ENCODE results near the gene CD320. TPM values are rescaled to one million over a fixed set of nuclear protein-coding genes. Genes with fewer than 3 reads are reported as not detected.

Gene CD320
- total RNA-seq, 2 donors from 2014 or later: 48.8 to 51.0 TPM

DNA sequence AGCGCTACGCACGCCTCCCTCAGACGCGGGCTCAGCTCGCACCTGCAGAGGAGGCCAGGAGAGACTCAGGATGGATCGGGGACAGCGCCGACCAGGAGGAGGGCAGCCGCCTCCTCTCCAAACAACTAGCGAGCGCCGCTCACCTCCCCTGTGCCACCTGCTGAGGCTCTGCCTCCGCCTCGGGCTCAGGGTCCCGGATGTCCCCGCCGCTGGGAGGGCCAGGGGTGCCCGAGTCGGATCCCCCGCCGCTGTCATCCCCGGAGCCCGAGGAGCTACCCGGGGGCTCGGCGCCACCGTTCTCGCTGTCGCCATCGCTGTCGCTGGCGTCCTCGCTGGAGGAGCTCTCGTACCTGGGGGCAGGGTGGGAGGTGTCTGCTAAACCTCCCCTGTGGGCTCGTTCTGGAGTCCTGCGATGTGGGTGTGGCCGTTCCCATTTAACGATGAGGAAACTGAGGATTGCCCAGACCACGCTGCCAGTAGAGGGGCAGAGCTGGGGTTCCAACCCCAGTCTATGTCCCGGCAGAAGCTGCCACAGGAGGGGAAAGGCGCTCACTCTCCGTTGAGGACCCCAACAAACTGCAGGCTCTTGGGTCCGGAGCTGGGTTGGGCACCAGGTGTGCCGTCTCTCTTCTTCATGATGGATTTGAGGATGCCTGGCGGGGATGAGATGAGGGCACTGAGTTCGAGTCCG is 25.8 kb upstream of the CD320 start:
- peak overlapping the region in 1 of 2 donors; percentile 31 for H3K4me3 ChIP-seq
- H3K36me3 ChIP-seq: no peaks in the 10 kb centered on the region
- peaks cover 9 to 10% of the 10 kb centered on the region in 2 donors for H3K27me3 ChIP-seq
- H3K9me3 ChIP-seq: no peaks in the 10 kb centered on the region
- H3K27ac ChIP-seq: peak overlapping the region; percentile 6 to 11
- TF ChIP-seq, protein P1, sequence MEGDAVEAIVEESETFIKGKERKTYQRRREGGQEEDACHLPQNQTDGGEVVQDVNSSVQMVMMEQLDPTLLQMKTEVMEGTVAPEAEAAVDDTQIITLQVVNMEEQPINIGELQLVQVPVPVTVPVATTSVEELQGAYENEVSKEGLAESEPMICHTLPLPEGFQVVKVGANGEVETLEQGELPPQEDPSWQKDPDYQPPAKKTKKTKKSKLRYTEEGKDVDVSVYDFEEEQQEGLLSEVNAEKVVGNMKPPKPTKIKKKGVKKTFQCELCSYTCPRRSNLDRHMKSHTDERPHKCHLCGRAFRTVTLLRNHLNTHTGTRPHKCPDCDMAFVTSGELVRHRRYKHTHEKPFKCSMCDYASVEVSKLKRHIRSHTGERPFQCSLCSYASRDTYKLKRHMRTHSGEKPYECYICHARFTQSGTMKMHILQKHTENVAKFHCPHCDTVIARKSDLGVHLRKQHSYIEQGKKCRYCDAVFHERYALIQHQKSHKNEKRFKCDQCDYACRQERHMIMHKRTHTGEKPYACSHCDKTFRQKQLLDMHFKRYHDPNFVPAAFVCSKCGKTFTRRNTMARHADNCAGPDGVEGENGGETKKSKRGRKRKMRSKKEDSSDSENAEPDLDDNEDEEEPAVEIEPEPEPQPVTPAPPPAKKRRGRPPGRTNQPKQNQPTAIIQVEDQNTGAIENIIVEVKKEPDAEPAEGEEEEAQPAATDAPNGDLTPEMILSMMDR (IDR thresholded peaks at IDR 0.05): no peak
- peaks cover 0 to 26% of the 10 kb centered on the region in 2 donors for H3K4me1 ChIP-seq
- DNase-seq (ENCODE audit: low spot score): no peak

GRCh38 chr19:8332976-8333766 is 25.0 kb upstream of the CD320 start:
- TF ChIP-seq, protein P1 (IDR thresholded peaks at IDR 0.05): no peak
- Histone ChIP-seq H3K27me3 (peaks cover 9 to 10% of the 10 kb centered on the region in 2 donors), H3K4me3 (peak overlapping the region in 1 of 2 donors; percentile 17), H3K4me1 (peaks cover 0 to 26% of the 10 kb centered on the region in 2 donors), H3K36me3 (no peaks in the 10 kb centered on the region), H3K9me3 (no peaks in the 10 kb centered on the region), H3K27ac (peak overlapping the region; percentile 6 to 11)
- no peak for DNase-seq (ENCODE audit: low spot score)

- Histone ChIP-seq H3K27me3 (peaks cover 9 to 10% of the 10 kb centered on the region in 2 donors), H3K27ac (no peak overlapping the region), H3K4me3 (no peak overlapping the region), H3K9me3 (no peaks in the 10 kb centered on the region), H3K36me3 (no peaks in the 10 kb centered on the region), H3K4me1 (peaks cover 0 to 26% of the 10 kb centered on the region in 2 donors)
- no peak for DNase-seq (ENCODE audit: low spot score)
- TF ChIP-seq, protein P1 (IDR thresholded peaks at IDR 0.05): no peak
Measured at GRCh38 chr19:8331263-8331845, 23.2 kb upstream of the CD320 start.

- Histone ChIP-seq H3K27me3 (peaks cover 9 to 10% of the 10 kb centered on the region in 2 donors), H3K9me3 (no peaks in the 10 kb centered on the region), H3K4me1 (peaks cover 0 to 21% of the 10 kb centered on the region in 2 donors), H3K4me3 (no peak overlapping the region), H3K27ac (no peak overlapping the region), H3K36me3 (no peaks in the 10 kb centered on the region)
- DNase-seq (ENCODE audit: low spot score): no peak
- TF ChIP-seq, protein P1 (IDR thresholded peaks at IDR 0.05): no peak
Measured at GRCh38 chr19:8329996-8330395, 21.8 kb upstream of the CD320 start.

GRCh38 chr19:8325454-8325853 is 17.3 kb upstream of the CD320 start:
- peaks cover 0 to 33% of the 10 kb centered on the region in 2 donors for H3K4me1 ChIP-seq
- no peak overlapping the region for H3K4me3 ChIP-seq
- peaks cover 16% of the 10 kb centered on the region for H3K36me3 ChIP-seq
- TF ChIP-seq, protein P1 (IDR thresholded peaks at IDR 0.05): no peak
- DNase-seq (ENCODE audit: low spot score): no peak
- H3K9me3 ChIP-seq: no peaks in the 10 kb centered on the region
- no peak overlapping the region for H3K27ac ChIP-seq
- no peaks in the 10 kb centered on the region for H3K27me3 ChIP-seq
